Pancreas (tissue), 10 donors: Measurements from ENCODE around the gene RTN4. TPM values are rescaled to one million over a fixed set of nuclear protein-coding genes. Genes with fewer than 3 reads are reported as not detected.
A peak's percentile ranks its signal among the peaks of the same experiment; 100 is the strongest.

Experiments used
- ATAC-seq, 4 donors: fragments of 200-7000 bp; cut with Tn5 transposase; one replicate each; pipeline versions ENCODE4 v1.8.0 to v1.9.1; 2020; ENCODE audit warnings: mild to moderate bottlenecking in 4 of 4, moderate library complexity in 4 of 4
- DNase-seq, 6 donors: peaks; one replicate each; pipeline ENCODE4 v3.0.0-alpha.2; 2020
- FAIRE-seq: peaks from 2 replicates; lab custom pipeline; 2012; peaks lifted over from hg19 to GRCh38; lab: Jason Lieb, UNC
- H3K27ac ChIP-seq, 4 donors: fragments of 200-600 bp; sonication (generic); 1 replicate in 3 of 4; 2 replicates in 1 of 4; pipeline versions ENCODE4 v1.5.0 to v1.8.0; 2020
- H3K27me3 ChIP-seq, 4 donors: fragments of 200-600 bp; one replicate each; pipeline ENCODE4 v1.8.0; 2021
- H3K36me3 ChIP-seq, 3 donors: fragments of 200-600 bp; sonication (generic) in 1 of 3; one replicate each; pipeline versions ENCODE4 v1.5.0 to v1.8.0; 2020 to 2021
- H3K4me1 ChIP-seq, 3 donors: fragments of 200-600 bp; one replicate each; pipeline ENCODE4 v1.8.0; 2021
- H3K4me3 ChIP-seq, 4 donors: fragments of 200-600 bp; sonication (generic) in 2 of 4; one replicate each; pipeline versions ENCODE4 v1.5.0 to v1.8.0; 2020 to 2021
- H3K9me3 ChIP-seq, 4 donors: fragments of 200-600 bp; one replicate each; pipeline ENCODE4 v1.8.0; 2021
- WGBS, 2 donors: extraction: QIAGEN DNeasy Blood & Tissue Kit; methylation state at CpG; one replicate each; pipeline ENCODE4 v1.1.7; 2013; 5-methylcytosine and 5-hydroxymethylcytosine counted together
- intact Hi-C, 3 donors: fragments of 100-400 bp; cut with DNase I; formaldehyde crosslinking; loops; one replicate each; pipeline versions ENCODE4 v1.11.1 to v1.14.2; 2022
- polyA plus RNA-seq, 2 donors: library from polyadenylated mRNA; stranded (reverse); fragments of 200-250 nt; gene quantifications; one replicate each; pipeline ENCODE4 v1.2.3, GENCODE V29; 2013
- total RNA-seq, 6 donors: library from RNA; stranded (reverse); fragmentation: NEBNext Ultra II Directional in 4 of 6; extraction: Animal tissue kit (Norgen Biotek cat#: 25700) in 4 of 6; gene quantifications; one replicate each; pipeline versions ENCODE4 v1.2.1 to v1.2.4, GENCODE V29; 2021 to 2023
- TF ChIP-seq, protein P1 (sequence below), 4 donors: fragments of 200-600 bp; sonication (generic) in 3 of 4; IDR thresholded peaks; one replicate each; pipeline versions ENCODE4 v1.5.0 to v1.8.0; 2021; ENCODE audit warnings: antibody characterized with exemption in 4 of 4
- donor health status: healthy with polysubstance abuse.
- donor health status: DM: no; HTN: no; CAD: no; lungs with moderate emphysema.
- donor health status: DM: no; HTN: no; CAD: no.
- donor health status: control.
- donor health status: control.
- donor health status: Bipolar disorder and iron deficiency.
- donor health status: DM: yes; HTN: yes; CAD: no.
- donor health status: DM: no; HTN: no; CAD: no.
- donor health status: DM: no; HTN: no; CAD: no.
- donor health status: DM: yes; HTN: yes; CAD: no.

The RTN4 gene
- total and polyA plus RNA-seq, 8 donors = 38.3 to 105 (median 77.3) TPM

DNA sequence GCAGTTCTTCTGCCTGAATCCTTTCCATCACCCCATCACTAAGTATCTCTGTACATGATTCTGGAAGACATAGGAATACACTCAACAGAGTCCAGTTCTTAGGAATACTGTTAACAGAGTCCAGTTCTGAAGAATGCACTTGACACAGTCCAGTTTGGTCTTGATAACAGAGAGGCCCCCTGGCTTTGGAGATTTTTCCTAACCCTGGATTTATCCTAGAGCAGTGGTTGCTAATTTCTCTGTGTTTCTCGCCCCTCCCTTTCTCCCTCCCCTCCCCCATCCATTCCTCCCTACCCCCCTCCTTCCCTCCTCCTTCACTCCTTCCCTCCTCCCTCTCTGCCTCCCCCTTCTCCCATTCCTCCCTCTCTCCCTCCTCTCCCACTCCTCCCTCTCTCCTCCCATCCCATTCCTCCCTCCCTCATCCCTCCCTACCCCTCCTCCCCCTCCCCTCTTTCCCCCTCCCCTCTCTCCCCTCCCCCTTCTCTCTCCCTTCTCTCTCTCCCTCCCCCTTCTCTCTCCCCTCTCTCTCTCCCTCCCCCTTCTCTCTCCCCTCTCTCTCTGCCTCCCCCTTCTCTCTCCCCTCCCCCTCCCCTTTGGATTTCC lies 105.4 kb downstream of the RTN4 start:
- Histone ChIP-seq H3K9me3 (no peaks in the 10 kb centered on the region), H3K36me3 (no peaks in the 10 kb centered on the region), H3K27me3 (no peaks in the 10 kb centered on the region), H3K4me1 (no peaks in the 10 kb centered on the region), H3K4me3 (no peak overlapping the region), H3K27ac (no peak overlapping the region)
- no peak for FAIRE-seq
- TF ChIP-seq, protein P1, sequence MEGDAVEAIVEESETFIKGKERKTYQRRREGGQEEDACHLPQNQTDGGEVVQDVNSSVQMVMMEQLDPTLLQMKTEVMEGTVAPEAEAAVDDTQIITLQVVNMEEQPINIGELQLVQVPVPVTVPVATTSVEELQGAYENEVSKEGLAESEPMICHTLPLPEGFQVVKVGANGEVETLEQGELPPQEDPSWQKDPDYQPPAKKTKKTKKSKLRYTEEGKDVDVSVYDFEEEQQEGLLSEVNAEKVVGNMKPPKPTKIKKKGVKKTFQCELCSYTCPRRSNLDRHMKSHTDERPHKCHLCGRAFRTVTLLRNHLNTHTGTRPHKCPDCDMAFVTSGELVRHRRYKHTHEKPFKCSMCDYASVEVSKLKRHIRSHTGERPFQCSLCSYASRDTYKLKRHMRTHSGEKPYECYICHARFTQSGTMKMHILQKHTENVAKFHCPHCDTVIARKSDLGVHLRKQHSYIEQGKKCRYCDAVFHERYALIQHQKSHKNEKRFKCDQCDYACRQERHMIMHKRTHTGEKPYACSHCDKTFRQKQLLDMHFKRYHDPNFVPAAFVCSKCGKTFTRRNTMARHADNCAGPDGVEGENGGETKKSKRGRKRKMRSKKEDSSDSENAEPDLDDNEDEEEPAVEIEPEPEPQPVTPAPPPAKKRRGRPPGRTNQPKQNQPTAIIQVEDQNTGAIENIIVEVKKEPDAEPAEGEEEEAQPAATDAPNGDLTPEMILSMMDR (IDR thresholded peaks at IDR 0.05) = no peak
- WGBS, 2 donors = 87 to 100% methylated on average over 1 of the region's 1 CpG
- no peak for ATAC-seq
- intact Hi-C loops = no loop called here
- DNase-seq = no peak

DNA sequence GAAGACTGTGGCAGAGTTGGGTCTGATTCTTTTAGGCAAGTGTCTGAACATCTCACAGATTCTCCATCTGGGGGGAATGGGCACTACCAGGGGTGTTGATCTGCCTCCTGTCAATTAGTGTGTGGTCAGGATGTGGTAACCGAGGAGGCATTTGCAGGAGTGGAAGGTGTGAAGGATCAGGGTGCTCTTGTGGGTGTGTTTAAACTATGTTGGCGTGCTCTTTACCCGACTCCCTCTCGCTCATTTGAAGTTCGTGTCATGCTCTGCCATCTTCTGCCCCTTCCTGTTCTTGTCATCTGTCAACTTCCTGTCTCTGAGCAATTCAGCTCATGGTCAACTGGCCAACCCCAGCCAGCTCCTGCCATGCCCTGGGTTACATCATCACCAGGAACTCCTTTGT lies 107.9 kb downstream of the RTN4 start:
- ATAC-seq (no peak), DNase-seq (no peak), FAIRE-seq (no peak)
- Histone ChIP-seq H3K27ac (no peak overlapping the region), H3K4me1 (no peaks in the 10 kb centered on the region), H3K4me3 (no peak overlapping the region), H3K36me3 (no peaks in the 10 kb centered on the region), H3K9me3 (no peaks in the 10 kb centered on the region), H3K27me3 (no peaks in the 10 kb centered on the region)
- TF ChIP-seq, protein P1 (IDR thresholded peaks at IDR 0.05) = no peak
- intact Hi-C loops = no loop called here
- 85 to 88% methylated on average over 5 of the region's 5 CpGs for WGBS, 2 donors

DNA sequence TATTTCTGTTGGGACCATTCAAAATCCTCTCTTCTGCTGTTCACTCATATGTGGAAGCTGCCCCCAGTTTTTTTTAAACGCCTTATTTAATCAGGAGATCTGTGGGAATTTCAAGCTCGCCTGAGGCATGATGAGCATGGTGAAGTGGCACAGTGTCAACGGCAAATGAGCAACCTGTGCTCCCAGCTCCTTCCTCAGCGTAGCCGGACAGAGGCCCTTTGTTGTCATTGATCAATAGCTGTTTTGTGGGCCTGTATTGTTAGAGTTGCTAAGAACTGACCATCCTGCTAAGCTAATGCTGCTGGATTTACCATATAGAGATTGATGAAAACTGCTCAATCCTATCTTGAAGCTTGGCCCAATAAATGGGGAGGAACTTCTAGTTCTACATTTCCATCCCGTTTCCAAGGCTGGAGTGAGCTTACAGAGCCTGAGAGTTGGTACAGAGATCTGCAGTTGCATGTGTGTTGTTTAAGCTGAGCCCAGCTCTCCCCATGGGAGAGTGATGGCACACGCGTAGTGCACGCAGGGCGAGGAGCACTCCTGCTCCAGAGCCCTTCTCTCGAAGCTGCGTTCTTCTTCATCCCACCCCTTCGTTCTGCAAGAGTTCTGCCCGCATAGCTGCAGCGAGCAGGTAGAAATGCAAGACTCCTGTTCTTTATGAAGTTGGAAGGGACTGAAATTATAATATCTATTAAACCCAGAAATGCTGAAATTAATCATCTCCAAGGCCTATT lies 108.8 kb downstream of the RTN4 start:
- Histone ChIP-seq H3K4me1 (no peaks in the 10 kb centered on the region), H3K4me3 (no peak overlapping the region), H3K9me3 (no peaks in the 10 kb centered on the region), H3K27me3 (no peaks in the 10 kb centered on the region), H3K27ac (no peak overlapping the region), H3K36me3 (no peaks in the 10 kb centered on the region)
- ATAC-seq (peak in 2 of 4 donors; percentile 36 to 44), DNase-seq (no peak), FAIRE-seq (no peak)
- TF ChIP-seq, protein P1 (IDR thresholded peaks at IDR 0.05) = no peak
- intact Hi-C loops = no loop called here
- WGBS, 2 donors = 82% methylated on average over 15 of the region's 15 CpGs

DNA sequence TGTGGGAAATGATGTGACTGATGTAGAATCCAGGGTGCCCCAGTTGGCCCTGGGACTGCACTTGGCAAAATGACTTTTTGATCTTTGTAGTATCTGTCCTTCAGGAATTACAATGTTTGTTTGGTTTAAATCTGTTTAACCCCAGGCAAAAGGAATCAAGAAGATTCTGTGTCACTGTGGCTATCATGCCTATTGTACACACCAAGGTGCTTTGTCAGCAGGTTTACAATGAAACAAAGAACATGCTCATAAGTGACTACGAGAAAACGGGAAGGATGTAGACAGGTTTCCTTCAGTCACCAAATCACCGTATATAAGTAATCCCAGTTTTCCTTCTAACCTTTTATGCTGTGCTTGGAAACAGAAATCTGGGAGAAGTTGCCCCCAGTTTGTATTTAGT lies 109.5 kb downstream of the RTN4 start:
- ATAC-seq (no peak), FAIRE-seq (no peak), DNase-seq (no peak)
- no peaks in the 10 kb centered on the region for H3K9me3 ChIP-seq
- no peaks in the 10 kb centered on the region for H3K4me1 ChIP-seq
- intact Hi-C loops = no loop called here
- TF ChIP-seq, protein P1 (IDR thresholded peaks at IDR 0.05) = no peak
- no peak overlapping the region for H3K4me3 ChIP-seq
- 64 to 71% methylated on average over 3 of the region's 3 CpGs for WGBS, 2 donors
- H3K36me3 ChIP-seq = no peaks in the 10 kb centered on the region
- no peaks in the 10 kb centered on the region for H3K27me3 ChIP-seq
- no peak overlapping the region for H3K27ac ChIP-seq
